Measurements from ENCODE around the gene ANKRD6.
A peak's percentile ranks its signal among the peaks of the same experiment; 100 is the strongest.
"Not testable (repeated sequence)": the region's sequence is repeated elsewhere in the genome, so short reads cannot be mapped to it uniquely, and the experiment has no call there.

ANKRD6 gene

DNA sequence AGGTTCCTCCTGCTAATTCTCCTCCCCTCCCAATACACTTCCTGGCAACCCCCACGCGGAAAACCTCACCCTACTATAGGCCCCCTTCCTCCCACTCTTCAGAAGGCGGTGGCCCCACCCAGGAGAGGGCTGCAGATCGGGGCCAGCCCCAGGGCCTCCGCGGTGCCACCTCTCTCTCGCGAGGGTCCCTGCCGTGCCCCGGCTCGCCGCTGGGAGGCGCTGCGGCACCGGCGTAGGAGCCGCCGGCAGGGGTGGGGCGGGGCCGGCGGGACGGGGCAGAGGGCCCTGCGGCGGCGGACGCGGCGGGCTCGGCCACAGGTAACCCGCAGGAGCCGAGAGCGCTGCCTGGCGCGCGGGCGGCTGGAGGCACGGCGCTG lies at the start of gene ANKRD6:
Gene ANKRD6 (plus strand): TSS at position 278 of the 377 bp plus-strand sequence. CDS start 133,825 bp downstream, outside the sequence.
- peak in 1 of 2 experiments; percentile 7 for DNase-seq (ENCODE audit: low read depth in 2 of 2)

DNA sequence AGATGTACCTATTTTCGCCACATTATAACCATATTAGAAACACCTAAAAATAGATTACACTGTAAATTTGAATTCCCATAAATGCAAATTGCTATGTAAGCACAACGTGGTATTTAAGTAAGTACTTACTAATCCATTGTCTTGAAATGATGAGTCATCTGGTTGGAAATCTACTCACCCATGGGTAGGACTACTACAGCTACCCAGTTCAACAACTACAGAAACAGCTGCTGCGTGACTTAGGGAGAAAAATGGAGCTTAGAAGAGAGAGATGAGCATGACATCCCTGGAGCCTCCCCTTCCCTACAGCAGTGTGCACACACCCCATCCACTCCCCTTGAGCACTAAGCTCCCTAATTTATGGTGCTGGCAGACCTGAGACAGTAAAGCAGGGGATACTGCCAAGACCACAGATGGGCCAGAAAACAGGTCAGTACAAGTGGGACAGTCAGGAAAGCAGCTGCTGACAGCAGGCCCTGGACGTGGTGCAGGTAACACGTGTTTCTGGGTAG lies 47.7 kb upstream of the ANKRD6 start:
- no peak for DNase-seq (ENCODE audit: low read depth in 2 of 2)

DNA sequence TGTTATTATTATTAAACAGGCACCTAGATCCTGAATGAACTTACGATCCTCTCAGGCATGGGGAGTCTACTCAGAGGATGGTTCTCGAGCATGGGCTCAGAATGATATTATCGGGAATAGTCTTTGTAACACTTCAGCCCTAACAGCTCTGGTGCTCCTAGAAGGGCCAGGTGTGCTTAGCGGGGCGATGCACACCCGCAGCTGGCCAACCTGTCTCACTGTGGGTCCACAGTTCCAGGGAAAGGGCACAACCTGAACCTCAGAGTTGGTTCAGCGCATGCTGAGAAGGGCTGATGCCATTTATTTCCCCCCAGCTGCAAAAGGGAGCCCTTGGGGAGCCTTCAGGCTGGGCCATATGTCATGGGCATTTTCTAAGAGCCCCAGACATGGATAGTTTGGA lies 47.1 kb upstream of the ANKRD6 start:
- DNase-seq (ENCODE audit: low read depth in 2 of 2): no peak

DNA sequence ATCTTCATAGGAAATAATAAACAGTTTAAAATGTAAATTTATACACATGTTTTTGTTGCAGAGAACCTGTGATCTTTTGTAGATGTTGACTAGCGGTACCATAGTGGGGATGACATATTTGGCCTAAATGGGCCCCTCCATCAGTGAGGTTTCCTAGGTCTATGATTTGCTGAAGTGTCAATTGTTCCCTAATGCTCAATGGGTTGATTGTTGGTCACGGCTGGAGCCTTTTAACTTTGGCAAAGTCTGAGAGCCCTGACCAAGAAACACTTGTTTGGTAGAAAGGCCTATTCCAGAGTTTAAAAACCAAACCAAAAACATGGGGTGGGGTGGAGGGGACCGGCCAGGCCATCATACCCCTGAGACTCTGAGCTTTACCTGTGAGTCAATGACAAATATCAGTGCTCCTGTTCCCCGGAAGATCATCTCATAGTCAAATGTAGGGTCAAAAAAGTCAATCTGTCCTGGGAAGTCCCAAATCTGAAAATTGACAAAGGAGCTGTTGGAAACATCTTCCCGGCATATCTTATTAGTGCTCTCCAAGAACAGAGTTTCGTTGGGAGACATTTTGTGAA lies 45.9 kb upstream of the ANKRD6 start:
- DNase-seq (ENCODE audit: low read depth in 2 of 2): no peak

DNA sequence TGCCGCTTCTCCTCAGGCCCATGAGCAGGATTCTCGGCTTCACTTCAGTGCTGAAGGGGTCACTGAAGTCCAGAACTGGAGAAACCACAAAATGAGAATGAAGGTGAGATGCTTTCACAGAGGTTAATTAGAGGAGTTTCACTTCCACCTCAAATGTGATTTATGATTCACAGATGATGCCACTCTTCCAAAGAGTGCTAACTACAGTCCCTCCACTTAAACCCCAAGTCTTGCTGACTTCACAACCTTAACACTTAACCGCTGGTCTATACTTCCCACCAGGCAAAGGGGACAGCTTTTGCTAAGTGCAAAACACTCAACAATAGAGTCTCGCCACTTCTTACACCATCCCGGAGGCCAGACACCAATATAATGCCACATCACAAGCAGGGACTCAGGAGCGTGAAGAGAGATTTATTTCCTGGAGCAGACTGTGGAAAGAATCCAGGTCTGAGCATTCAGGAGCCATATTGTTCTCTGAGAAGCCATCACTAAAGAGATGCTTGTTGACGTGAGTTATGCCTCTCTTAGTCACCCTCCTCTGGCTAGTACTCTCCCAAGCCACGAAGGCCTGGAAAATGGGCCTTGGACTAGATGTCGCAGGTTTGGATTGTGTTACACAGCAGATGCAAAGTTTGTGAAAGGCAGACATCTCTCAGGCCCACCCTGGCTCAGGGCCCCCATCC lies 45.3 kb upstream of the ANKRD6 start:
- no peak for DNase-seq (ENCODE audit: low read depth in 2 of 2)

DNA sequence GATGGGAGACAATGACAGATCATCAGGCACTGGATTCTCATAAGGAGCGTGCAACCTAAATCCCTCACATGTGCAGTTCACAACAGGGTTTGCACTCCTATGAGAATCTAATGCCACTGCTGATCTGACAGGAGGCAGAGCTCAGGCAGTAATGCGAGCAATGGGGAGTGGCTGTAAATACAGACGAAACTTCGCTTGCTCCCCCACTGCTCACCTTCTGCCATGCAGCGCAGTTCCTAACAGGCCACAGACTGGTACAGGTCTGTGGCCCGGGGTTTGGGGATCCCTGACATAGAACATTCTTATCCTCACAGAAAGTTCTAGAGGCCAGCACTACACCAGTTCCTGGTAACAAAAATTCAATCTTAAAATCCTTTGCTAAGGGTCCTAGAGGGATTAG lies 44.1 kb upstream of the ANKRD6 start:
- no peak for DNase-seq (ENCODE audit: low read depth in 2 of 2)

DNA sequence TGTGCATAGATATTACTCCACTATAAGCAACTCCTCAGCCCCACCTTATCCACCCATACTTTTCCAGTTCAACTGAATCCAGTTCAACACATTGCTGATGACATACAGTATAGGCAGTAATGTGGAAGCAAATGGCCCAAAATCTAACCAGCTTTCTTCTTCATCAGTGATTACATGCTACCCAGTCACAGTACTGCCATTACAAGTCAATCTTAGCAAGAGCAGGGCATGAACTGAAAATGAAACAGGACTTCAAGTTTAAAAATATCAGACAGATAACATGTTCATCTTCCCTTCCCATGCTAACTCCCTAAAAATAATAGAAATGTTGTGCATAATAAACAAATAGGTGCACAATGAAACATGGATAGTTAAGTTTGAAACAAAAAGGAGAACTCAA lies 40.1 kb upstream of the ANKRD6 start:
- DNase-seq (ENCODE audit: low read depth in 2 of 2): no peak

DNA sequence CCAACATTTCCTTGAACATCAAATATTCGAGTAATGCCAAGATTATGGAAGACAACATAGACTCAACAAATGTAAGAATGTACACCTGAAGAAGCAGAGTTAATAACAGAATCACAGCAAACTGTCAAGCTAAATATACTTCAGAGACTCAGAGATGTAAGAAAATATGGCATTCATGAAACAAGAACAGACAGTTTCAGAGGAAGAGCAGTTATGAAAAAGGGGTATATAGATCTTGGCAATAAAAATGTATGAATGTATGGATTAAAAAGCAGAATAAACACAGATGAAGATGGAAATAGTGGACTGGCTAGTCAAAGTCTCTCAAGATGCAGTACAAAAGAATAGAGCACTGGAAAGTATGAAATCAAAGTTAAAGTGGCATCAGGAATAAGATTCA lies 39.3 kb upstream of the ANKRD6 start:
- no peak for DNase-seq (ENCODE audit: low read depth in 2 of 2)

DNA sequence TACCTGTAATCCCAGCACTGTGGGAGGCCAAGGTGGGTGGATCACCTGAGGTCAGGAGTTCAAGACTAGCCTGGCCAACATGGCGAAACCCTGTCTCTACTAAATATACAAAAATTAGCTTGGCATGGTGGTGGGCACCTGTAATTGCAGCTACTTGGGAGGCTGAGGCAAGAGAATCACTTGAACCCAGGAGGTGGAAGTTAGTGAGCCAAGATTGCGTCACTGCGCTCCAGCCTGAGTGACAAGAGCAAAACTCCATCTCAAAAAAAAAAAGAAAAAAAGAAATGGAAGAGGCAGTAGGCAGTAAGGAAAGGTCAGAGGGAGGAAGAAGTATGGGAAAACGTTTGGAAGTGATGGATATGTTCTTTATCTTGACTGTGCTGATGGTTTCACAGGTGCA lies 35.1 kb upstream of the ANKRD6 start:
- DNase-seq (ENCODE audit: low read depth in 2 of 2): not testable (repeated sequence)

DNA sequence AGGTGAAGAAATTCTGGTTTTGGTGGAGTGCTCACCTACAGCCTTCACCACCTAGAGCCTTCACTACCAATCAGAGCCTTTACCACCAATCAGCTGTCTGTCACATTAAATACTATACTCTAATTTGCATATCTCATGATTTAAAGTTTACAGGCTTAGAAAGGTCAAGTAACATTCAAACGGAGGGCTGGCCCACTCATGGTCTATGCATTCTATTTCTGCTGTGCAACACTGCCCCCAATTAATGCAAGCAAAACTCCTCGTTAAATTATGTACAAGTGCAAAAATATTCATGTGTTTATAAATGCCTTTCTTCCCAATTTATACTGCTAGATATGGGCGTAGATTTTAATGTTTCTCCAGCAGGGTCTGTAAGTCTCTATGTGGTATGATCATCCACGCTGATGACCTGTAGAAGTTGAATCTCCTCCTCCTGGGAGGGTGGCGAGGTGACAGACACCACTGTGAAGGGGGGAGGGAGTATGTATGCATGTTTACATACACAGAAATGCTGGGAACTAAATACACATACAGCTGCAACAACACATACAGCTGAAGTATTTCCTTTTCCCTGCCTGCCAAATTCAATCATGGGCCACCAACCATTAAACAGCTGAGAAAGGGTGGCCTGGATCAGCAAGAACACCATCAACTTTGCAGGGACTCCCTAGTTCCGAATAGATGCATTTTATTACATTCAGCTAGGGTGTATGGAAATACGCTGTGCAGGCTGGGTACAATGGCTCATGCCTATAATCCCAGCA lies 34.0 kb upstream of the ANKRD6 start:
- no peak for DNase-seq (ENCODE audit: low read depth in 2 of 2)

DNA sequence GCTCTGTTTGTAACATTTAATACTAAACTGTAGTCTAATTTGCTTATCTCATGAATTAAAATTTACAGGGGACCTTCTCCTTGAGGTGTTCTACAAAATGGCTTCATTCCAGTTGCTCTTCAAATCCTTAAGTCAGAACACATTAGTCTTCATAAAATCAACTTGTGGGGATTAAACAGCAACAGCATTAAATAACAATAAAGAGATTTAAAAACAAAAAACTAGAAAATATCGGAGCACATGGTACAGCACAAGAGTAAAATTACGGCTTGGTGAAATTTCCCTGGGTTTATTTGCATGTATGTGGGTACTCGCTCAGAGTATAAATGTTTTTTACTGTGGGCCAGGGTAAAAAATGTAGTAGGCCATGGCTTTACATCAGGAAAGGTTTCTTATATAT lies 32.9 kb upstream of the ANKRD6 start:
- no peak for DNase-seq (ENCODE audit: low read depth in 2 of 2)

DNA sequence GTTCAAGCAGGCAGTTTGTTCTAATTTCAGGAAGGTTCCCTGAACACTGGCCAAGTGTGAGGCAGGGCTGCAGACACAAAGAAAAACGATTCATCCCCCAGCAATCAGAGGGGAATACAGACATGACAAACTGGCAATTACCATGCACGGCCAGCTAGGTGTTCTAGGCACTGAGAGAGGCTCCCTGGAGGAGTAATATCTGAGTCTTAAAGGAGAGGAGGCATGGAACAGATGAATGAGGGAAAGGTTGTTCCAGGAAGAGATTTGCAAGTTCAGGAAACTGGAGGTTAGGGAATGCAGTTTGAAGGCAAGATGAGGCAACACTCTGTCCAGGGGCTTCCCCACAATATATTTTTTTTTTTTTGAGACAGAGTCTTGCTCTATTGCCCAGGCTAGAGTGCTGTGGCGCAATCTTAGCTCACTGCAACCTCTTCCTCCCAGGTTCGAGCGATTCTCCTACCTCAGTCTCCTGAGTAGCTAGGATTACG lies 32.0 kb upstream of the ANKRD6 start:
- no peak for DNase-seq (ENCODE audit: low read depth in 2 of 2)

DNA sequence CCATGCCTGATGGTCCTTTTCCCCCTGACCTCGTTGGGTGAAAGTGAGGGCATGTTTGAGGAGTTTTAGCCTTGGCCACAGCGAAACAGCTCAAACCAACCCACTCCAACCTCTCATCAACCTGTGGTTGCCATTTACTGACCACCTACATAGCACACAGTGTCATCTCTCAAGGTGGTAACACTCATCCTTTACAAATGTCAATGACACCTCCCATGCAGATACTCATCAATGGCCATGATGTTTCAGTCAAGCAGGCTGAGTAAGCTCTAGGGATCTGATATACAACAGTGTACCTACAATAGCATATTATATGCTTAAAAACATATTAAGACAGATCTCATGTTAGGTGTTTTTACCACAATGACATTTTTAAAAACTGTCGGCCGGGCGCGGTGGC lies 30.2 kb upstream of the ANKRD6 start:
- DNase-seq (ENCODE audit: low read depth in 2 of 2): no peak

DNA sequence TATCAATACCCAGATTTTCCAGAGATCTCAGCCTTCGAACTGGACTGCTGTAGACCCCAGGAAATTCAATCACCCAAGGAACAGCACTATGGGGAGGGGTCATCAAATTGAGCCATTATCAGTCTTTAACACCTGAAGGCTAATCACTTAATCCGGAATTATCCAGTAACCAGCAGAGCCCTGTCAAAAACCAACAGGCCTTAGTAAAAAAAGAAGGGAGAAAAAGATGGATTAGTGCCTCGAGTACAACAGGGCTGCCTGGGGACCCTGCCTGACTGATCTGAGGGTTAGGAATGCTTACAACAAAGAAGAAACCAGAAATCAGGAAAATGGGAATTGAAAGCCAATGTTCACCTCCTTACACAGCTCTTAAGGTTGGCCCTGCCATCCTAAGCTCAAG lies 28.4 kb upstream of the ANKRD6 start:
- no peak for DNase-seq (ENCODE audit: low read depth in 2 of 2)

DNA sequence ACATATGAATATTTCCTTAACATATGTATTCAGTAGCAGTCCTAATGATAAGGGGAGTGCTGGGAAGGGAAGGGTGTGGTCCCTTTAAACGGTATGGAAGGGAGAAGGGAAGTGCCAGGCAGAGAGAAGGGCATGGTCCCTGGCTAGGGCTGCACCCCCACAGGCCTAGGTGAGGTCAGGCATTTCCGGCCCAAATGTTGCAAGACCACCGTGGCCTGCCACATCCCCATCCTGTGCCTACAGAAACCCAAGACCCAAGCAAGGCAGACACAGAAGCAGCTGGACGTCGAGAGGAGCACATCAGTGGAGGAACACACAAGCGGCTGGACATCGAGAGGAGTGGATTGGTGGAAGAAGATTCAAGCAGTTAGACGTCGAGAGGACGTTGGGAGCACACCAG lies 26.8 kb upstream of the ANKRD6 start:
- no peak for DNase-seq (ENCODE audit: low read depth in 2 of 2)

DNA sequence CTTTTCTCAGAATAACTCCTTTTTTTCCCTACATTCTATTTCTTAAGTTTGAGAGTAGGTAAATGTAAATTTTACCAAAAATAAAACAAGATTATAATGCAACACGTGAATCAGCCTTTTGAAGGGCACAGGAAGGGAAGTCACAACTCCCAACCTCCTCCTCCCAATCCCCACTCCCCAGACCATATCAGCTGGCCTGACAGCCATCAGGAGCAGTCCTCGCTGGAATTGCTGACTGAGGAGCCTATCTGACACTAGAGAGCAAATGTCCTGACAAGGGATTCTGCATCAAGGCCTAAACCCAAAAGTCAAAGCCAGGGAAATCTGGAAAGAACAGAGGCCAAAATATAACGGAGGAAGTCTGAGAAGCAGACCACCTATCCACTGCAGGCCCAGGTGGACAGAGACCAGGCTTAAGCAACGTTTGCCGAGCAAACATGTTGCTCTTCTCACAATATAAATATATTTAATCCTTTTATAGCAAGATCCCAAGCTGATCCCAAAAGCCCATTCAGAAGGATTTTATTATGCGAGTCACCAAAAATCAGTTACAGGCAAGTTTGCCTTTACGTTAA lies 23.4 kb upstream of the ANKRD6 start:
- DNase-seq (ENCODE audit: low read depth in 2 of 2): no peak

DNA sequence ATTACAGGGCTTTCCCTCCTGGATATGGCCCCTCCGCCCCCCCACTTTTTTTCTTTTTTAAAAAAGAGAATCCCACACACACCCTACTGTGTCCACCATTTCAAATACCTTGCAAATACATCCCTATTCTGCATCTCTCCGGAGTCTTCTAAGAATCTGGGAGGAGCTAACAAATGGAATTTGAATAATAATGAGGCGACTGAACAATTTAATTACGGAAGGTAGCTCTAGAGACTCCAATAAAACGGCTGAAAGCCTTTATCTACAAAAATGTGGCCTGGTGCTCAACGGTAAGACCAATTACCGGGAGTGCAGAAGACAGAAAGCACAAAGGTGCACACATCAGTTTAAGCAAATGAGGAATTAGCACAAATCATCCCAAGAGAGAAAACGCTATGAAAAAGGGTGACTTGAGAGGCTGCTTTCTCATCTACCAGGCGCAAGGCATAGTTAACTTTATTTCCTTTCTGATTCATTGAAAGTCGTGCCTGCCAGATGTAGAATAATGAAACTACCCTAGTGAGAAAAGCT lies 22.7 kb upstream of the ANKRD6 start:
- DNase-seq (ENCODE audit: low read depth in 2 of 2): no peak

DNA sequence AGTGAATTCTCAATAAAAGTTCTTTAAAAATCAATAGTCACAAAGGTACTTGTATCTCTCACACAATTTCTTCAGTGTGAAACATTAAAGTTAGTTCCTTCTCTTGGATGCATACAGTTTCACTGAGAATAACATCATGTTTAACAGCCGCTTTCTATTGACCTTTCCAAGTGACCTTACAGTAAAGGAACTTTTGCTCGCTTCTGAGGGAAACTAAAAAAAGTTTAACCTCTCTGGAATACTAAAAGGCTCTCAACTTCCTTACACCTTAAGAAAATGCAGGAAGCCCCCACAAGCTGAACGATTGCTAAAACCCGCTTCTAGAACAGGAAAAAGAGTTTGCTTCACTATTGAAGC lies 22.2 kb upstream of the ANKRD6 start:
- no peak for DNase-seq (ENCODE audit: low read depth in 2 of 2)

DNA sequence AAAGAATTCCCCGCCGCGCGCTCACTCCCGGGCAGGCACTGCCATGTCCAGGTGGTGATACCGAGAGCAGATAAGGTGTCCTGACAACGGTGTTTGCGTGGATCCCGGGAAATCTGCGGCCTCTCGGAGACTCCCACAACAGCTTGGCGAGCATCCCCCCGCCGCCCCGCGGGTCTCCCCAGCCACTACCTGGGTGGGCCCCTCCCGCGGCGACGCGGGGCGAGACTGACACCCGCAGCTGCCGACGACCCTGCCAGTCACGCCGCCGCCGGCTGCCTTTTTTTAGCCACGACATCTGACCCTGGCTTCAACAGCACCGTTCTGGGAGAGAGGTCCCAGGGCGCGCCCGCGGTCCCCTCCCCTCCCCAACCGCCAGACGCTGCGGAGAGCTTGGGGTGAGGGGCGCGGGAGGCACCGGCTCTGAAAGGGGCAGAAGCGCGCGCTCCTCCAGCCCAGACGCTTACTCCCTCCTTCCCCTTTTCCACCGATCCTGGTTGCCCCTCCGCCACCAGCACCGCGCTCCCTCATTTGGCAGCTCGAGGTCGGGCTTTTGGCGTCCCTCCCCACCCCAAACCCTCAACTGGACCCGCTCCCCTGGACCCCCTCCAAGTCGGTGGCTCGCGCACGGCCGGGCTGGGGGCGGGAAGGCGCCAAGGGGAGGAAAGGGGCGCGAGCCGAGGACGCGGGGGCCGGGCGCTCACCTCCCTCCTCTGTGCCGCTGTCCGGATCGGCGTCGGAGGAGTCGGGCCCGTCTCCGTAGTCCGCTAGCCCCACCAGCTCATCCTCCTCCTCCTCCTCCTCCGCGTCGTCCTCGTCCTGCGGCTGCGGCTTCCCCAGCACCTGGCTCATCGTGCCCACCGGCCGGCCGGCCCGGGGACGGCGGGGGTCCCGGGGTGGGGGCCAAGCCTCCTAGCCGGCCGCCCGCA lies 21.5 kb upstream of the ANKRD6 start:
- DNase-seq (ENCODE audit: low read depth in 2 of 2): no peak

DNA sequence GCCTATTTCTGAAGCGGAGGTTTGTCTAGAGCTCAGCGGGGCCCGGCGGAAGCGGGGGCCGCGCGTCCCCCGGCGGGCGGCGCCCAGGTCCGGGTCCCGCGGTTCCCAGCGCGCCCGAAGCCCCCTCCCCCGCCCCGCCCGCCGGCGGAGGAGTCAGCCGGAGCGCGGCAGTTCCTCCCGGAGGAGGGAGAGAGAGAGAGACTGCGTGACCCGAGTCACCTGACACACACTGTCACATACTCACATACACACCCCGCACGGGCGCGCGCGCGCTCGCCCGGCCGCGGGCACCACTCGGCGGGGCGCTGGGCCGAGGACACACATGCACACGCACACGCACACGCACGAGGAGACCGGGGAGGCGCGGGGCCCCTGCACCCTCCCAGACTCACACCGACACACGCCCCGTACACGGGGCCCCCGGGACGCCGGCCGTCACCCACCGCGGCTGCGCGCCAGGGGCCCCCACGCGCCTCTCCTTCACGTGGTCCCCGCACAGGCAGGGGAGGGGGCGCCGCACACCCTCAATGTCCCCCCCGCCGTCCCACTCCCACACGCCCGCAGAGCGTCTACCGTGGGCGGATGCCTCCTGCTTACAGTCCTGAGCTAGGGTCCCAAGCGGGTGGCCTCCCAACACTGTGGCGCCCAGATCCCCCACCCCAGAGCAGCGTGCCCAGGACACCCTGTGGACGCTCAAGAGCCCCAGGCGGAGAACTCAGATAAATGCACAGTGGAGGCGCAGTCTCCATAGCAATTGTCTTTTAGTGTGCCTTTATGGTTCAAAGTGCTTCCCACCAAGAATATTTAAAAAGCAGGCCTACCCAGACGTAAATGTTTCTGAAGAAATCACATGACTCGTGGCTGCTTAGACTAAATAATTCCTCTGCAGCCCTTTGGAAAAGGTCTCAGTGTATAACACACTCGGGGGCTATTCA lies 20.6 kb upstream of the ANKRD6 start, which contains the start of gene RRAGD:
Gene RRAGD (minus strand): TSS at position 203 of the 935 bp plus-strand sequence. CDS start 280 bp downstream, outside the sequence.
- no peak for DNase-seq (ENCODE audit: low read depth in 2 of 2)

All from fibroblast of skin of left biceps (primary cell).